GM18867 (cell line): ENCODE measurements around the gene KDM4F.

Source experiments
- ATAC-seq: cut with Tn5 transposase; IDR thresholded peaks from one replicate; pipeline ENCODE4 v1.9.1; 2021; ENCODE audit warnings: mild to moderate bottlenecking, moderate library complexity; ENCODE audit not compliant: unreplicated experiment

KDM4F gene

DNA sequence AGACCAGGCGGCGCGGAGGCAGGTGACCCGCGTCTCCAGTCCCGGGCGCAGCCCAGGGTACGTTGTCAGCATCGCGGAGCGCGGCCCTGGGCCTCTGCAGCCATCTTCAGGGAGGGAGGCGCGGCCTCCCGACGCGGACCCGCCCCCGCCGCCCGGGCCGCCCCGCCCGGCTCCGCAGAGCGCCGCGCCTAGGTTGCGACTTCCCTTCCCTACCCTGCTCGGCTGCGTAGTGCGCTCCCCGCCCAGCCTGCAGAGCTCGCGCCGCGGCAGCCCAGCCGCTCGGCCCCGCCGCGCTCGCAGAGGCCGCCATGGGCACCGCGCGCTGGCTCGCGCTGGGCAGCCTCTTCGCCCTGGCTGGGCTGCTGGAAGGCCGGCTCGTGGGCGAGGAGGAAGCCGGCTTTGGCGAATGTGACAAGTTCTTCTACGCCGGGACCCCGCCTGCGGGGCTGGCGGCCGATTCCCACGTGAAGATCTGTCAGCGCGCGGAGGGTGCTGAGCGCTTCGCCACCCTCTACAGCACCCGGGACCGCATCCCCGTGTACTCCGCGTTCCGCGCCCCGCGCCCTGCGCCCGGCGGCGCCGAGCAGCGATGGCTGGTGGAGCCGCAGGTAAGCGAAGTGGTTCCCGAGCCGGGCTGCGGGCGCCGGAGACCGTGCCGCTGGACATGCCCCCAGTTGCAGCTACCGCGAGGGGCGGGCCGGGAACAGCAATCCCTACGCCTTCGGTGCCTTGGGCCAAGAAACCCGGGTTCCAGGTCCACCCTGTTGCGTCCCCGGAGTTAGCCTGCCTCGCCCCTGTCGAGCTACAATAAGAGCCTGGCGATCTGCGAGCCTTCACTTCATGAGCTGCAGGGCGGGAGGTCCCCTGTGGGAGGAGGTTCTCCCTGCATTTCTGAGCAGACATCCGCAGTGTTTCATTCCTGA, 40.7 kb downstream of the KDM4F start, which contains the start of gene ENDOD1:
TSS of gene ENDOD1 (plus strand) at position 227 of the 923 bp plus-strand sequence. CDS start at position 309, 82 bp downstream.
- peak; percentile 90 for ATAC-seq

DNA sequence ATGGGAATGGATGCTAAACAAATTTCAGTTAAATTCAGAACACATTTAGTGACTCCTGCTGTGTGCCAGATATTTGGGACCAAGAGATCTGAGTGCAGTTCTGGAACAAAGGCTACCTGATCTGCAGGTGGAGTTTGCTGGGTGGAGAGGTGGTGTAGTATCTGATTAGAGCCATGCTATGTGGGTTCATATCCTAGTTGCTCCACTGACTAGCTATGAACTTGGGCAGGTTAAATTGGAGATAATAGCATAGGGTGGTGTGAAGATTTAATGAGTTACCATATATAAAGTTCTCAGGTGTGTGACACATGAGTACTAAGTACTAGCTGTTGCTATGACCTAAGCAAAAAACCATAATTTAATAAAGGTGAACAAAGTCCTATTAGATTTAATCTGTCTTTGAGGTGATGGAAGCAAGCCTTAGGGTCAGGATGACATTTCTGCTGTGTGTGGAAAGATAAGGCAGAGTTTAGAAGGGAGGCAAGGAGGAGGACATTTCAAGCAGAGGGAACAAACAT, 42.5 kb downstream of the KDM4F start:
- no peak for ATAC-seq

DNA sequence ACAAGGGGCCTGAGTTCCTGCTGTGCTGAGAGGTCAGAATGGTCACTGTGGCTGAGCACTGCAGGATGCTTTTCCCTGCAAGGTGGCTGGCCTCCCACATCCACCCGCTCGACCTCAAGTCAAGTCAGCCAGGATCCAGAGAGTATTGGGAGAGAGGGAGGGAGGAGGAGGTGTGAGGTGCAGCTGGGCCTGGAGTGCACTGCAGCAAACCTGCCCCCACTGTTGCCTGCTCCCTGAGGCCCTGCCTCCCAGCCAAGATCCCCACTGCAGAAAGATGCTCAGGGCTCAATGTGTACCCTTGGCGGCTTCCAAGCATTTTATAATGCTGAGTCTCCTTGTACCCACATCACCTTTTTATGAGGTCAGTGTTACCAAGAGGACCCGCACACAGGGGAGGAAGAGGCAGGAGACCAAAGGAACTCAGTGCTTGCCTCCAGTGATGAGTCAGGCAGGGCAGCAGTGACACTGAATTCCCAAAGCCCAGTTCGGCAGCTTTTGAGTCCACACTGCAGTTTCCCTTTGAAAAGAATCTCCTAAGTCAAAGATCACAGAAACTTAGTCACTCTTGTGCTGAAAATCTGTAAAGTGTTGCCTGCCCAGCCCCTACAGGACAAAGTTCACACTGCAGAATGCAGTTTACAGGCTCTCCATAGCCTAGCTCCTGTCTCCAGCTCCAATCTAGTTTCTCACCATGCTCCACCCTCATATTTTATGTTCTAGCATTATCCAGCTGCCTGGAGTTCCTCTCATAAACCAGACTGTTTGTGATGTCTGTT, 43.5 kb downstream of the KDM4F start:
- no peak for ATAC-seq

DNA sequence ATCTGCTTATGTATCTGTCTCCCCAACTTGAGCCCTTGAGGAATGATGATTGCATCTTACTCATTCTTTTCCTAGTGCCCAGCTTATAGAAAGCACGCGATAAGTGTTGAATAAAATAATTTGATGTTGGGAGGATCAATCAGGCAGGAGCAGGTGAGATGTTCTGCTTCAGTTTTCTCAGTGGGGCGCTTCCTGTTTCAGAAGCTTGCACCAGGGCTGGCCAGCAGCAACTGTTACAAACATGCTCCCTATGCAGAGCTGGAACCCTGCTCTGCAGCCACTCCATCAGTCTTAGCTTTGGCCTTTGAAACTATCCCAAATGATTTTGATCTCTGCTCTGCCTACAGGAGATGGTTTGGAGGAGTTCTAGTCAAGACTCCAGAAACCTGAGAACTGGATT, 44.3 kb downstream of the KDM4F start:
- no peak for ATAC-seq

DNA sequence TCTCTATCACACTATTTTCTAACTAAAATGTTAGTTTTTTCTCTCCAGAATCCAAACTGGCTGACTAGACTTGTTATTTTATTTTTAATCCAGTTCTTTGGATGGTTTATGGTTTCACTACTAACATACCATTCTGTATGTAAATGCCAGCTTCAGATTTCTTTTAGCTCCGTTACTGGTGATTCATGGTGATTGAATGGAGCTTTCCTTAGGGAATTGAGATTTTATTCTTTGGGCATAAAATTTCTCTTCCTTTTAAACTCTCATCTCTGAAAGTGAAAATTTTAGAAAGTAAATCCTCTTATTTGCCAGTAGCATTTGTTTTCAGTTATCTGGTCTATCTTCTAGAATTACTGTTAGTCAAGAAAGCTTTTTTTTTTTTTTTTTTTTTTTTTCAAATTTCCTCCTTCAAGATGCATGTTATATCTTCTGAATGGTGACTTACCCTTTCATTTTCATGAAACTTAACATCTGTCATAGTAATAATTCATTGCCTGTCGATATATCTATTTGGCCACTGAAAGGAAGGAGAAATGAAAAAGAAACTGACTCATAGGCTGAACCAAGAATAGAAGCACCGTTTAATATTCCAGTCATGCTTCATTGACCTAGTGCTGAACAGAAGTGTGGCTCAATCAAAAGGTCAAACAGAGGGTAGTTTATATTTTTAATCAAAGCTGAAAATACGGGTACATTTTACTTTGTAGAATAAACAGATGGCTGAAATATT, 46.8 kb downstream of the KDM4F start:
- ATAC-seq: peak; percentile 88

DNA sequence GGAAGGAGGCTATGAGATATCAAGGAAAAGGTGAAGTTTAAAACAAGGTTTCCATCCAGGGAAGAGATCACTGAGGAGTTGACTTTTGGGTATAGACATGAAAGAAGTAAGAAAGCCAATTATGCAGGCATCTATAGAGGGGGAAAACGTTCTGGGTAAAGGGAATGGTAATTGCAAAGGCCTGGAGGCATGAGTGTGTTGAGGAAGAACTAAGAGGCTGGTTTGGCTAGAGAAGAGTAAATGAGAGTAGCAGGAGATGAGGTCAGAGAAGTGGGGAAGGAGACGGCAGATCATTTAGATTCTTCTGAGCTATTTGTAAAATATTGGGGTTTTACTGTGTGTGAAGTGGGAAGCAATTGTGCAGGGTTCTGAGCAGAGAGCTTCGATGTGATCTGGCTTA, 48.0 kb downstream of the KDM4F start:
- ATAC-seq: no peak

DNA sequence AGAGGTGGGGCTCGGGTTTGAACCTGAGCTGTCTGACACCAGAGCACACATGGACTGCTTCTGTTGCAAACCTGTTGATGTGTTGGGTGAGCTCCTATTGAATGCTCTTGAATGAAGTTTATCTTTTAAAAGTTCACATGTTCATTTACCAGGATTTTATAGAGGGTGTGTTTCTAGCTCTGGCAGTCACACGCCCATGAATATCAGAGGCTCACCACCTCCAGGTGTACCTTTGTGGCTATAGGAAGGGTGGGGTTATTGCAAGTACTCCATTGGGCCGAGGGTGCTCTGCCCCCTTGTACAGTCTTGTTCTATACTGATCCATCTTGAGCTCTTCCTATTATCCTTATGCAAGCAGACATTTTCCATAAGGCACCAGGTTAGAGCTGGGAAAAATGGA, 49.6 kb downstream of the KDM4F start:
- no peak for ATAC-seq

DNA sequence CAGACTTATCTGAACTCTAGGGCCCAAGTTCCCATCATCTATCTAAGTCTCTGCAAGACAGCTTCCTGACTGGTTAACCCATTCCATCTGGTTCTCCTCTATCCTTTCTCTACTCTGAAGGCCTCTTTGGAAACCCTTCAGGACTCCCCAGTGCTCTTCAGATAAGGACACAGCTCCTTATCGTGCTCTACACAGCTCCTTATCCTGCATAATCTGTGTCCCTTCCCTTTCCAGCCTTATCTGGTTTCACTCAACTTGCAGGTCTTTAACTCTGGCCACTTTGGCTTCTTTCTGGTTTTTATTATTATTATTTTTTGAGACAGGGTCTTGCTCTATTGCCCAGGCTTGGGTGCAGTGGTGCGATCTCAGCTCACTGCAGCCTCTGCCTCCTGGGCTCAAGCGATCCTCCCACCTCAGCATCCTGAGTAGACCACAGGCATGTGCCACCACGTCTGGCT, 51.0 kb downstream of the KDM4F start:
- no peak for ATAC-seq
